Epithelial cell of esophagus (primary cell): Measurements from ENCODE around the gene PARP3.

Source experiments
- DNase-seq: peaks from one replicate; pipeline ENCODE4 v3.0.0; 2010; ENCODE audit warnings: low read depth
- H3K4me3 ChIP-seq: 2 replicates; pipeline ENCODE4 v1.5.1; 2011; ENCODE audit warnings: mild to moderate bottlenecking, low read length, control low read depth
- TF ChIP-seq, protein P1 (sequence below): IDR thresholded peaks from 2 replicates; pipeline ENCODE4 v1.5.1; 2011; ENCODE audit warnings: low read depth, mild to moderate bottlenecking, low read length, control low read depth, inconsistent platforms; ENCODE audit not compliant: insufficient read depth; ENCODE audit errors: missing control alignments

The PARP3 gene

DNA sequence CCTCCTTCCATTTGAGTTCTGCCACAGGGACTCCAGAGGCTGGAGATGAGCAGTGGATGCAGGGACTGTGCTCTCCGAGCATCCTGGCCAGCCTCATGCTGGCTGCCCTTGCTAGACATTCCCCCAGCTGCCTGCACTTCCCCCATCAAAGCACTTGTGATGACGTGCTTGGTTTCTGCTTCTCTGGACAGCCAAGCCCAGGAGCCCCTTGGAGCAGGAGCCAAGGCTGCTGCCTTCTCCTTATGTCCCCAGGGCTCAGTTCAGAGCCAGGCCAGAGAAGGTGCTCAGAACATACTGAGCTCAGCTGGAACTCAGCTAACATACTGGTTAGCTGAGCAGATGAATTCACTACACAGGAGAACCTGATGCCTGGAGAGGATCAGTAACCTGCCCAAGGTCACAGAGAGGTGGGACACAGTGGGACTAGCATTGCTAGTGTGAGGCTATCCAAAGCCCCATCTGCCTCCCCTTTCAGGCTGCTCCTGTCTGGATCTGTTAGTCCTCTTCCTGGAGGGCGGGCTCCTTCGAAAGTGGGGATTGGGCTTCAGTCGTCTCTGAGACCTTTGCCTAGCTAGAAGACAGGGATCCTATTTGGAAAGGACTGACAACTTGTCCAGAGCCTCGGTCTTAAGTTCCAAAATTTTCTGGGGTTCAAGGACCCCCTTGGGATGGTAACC lies 20.8 kb downstream of the PARP3 start:
- TF ChIP-seq, protein P1, sequence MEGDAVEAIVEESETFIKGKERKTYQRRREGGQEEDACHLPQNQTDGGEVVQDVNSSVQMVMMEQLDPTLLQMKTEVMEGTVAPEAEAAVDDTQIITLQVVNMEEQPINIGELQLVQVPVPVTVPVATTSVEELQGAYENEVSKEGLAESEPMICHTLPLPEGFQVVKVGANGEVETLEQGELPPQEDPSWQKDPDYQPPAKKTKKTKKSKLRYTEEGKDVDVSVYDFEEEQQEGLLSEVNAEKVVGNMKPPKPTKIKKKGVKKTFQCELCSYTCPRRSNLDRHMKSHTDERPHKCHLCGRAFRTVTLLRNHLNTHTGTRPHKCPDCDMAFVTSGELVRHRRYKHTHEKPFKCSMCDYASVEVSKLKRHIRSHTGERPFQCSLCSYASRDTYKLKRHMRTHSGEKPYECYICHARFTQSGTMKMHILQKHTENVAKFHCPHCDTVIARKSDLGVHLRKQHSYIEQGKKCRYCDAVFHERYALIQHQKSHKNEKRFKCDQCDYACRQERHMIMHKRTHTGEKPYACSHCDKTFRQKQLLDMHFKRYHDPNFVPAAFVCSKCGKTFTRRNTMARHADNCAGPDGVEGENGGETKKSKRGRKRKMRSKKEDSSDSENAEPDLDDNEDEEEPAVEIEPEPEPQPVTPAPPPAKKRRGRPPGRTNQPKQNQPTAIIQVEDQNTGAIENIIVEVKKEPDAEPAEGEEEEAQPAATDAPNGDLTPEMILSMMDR, result no peak
- H3K4me3 ChIP-seq, result no peak overlapping the region
- DNase-seq, result no peak

DNA sequence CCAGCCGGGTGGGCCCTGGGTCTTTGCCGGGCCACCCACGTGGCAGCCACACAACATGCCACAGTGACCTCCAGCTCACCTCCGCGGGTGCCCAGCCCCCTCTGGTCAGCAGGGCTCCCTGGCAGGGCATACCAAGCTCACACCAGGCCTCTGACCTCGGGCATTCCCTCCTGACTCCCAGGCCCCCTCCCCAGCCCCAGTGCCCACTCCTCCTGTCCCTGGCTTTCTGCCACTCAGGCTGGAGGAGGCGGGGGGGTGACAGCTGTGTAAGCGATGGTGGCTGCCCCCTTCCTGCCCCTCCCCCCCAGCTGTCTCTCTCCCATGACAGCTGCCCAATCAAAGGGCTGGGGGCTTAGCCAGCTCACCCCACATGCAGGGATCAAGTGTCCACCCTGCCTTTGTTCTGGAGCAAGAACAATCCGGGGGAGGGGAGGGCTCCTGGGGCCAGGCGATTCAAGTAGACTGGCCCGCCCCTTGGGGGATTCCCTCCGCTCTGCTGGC lies 21.8 kb downstream of the PARP3 start:
- no peak for DNase-seq
- TF ChIP-seq, protein P1, result no peak
- H3K4me3 ChIP-seq, result no peak overlapping the region

DNA sequence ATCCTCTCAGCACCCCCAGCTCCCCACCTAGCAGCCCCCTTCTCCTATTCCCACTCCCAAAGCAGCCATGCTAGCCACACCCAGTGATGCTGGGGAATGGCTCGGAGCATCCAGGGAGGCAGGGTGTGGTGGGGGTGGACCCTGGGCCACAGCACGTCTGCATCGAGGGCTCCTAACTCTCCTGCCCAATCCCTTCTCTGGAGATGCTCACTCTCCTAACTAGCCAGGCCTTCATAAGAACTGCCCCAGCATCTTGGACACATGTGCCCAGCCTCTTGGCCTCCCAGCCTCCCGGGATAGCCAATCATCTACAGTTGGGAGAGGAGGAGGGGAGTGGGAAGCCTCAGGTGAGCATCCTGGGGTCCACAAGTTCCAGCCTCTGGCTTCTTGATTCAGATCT lies 22.4 kb downstream of the PARP3 start:
- no peak overlapping the region for H3K4me3 ChIP-seq
- TF ChIP-seq, protein P1, result no peak
- no peak for DNase-seq

DNA sequence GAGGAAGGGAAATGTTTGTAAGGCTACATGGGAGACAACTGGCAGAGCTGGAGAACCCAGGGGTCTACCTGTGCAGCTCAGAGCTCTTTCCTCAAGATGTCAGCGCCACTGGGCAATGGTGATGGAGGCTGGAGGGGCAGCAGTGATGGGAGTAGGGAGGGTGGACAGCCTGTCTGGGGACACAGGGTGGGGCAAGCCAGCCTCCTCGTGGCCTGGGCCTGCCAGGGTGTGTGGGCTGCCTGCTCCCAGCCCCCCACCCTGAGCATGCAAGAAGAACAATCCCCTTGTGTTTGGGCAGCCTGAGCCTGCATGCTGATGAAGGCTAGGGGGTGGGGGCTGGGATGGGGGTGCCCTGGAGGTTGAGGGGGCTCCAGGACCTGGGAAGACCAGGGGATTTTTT lies 23.9 kb downstream of the PARP3 start:
- DNase-seq, result no peak
- TF ChIP-seq, protein P1, result no peak
- H3K4me3 ChIP-seq, result peak overlapping the region; percentile 63

DNA sequence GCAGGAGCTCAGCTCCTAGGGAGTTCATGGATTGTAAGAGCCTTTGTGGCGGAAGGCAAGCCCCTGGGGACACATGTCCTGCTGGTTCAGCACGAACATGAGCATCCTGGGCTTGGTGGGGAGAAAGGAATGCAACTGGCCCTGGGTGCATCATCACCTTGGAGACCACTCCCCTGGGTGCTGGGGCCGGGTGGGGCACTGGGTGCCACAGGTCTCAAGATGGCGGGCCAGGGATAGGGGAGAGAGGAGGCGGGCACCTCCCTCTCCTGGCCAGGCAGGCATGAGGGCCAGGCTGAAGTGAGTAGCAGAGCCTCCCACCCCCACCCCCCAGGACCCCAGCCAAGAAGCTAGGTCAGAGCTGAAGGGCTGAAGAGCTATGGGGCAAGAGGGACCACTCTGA lies 24.3 kb downstream of the PARP3 start:
- TF ChIP-seq, protein P1, result no peak
- DNase-seq, result no peak
- H3K4me3 ChIP-seq, result peak overlapping the region; percentile 63

DNA sequence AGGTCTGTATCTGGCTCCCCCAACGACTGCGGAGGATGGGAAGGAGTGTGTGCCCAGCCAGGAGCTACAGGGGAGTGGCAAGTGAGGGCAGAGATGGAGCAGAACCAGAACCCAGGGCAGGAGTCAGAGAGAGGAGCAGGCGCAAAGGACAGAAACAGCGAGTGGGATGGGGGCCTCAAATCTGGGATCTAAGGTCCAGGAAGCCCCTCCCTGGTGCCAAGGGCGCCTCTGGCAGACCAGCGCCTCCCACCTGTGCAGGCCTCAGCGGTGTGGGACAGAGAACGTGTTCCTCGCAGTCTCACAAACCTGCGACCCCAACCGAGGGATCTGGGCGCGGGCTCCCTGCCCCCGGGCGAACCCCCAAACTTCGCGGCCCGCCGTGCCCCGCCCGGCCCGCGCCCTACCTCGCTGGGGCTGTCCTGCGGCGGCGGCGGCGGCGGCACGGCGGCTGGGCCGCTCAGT lies 24.8 kb downstream of the PARP3 start:
- peak overlapping the region; percentile 63 for H3K4me3 ChIP-seq
- no peak for DNase-seq
- TF ChIP-seq, protein P1, result no peak

DNA sequence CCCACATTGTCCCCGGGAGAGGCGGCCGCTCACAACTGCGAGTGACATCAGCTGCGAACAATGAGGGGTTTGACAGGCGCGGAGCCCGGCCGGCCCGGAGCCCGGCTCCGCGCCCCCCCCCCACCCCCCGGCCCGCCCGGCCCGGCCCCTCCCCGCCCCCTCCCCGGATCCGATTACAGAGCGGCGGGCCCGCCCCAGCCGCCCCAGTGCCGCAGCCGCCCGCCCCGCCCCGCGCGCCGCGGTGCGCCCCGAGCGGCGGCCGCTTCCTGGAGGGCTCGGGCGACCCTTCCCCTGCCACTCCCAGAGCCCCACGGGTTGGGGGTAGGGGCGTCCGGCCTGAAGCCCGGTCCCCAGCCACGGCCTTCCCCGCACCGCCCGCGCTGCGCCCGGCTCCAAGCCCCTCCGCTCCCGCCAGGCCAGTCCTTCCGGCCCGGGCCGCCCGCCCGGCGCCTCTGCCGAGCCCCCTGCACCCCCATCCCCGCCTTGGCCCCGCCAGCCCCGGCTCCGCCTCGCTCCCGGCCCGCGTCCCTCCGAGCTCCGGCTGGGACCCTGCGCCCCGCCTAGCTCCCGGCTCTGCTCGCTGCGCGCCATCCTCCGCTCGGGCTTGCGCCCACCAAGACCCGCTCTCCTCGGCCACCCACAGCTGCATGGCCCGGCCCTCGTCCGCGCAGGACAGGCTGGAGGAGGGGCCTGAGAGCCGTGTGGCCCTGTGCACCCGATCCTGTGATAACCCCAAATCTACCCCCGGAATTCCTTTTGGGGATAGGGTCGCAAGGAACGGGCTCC lies 25.4 kb downstream of the PARP3 start, which contains the start of gene PCBP4:
PCBP4 (minus strand) TSS at position 71 of the 786 bp plus-strand sequence. CDS start 6,214 bp downstream, outside the sequence.
- TF ChIP-seq, protein P1, result no peak
- H3K4me3 ChIP-seq, result peak within 1 kb of the TSS; percentile 63
- peak; percentile 31 for DNase-seq
